ENCODE measurements around the gene RANBP6. TPM values are rescaled to one million over a fixed set of nuclear protein-coding genes. Genes with fewer than 3 reads are reported as not detected.

The RANBP6 gene
- total RNA-seq, 1 donor from 2014 or later = 19.1 TPM

- TF ChIP-seq, protein P1, sequence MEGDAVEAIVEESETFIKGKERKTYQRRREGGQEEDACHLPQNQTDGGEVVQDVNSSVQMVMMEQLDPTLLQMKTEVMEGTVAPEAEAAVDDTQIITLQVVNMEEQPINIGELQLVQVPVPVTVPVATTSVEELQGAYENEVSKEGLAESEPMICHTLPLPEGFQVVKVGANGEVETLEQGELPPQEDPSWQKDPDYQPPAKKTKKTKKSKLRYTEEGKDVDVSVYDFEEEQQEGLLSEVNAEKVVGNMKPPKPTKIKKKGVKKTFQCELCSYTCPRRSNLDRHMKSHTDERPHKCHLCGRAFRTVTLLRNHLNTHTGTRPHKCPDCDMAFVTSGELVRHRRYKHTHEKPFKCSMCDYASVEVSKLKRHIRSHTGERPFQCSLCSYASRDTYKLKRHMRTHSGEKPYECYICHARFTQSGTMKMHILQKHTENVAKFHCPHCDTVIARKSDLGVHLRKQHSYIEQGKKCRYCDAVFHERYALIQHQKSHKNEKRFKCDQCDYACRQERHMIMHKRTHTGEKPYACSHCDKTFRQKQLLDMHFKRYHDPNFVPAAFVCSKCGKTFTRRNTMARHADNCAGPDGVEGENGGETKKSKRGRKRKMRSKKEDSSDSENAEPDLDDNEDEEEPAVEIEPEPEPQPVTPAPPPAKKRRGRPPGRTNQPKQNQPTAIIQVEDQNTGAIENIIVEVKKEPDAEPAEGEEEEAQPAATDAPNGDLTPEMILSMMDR (IDR thresholded peaks at IDR 0.05; ENCODE audit: unreplicated experiment) = no peak
- Mint-ChIP-seq H3K4me3 (ENCODE audit: unreplicated experiment) (no peak overlapping the region), H3K36me3 (ENCODE audit: low read depth, unreplicated experiment) (no peaks in the 10 kb centered on the region), H3K4me1 (ENCODE audit: unreplicated experiment) (peaks cover 3% of the 10 kb centered on the region), H3K27me3 (ENCODE audit: unreplicated experiment) (no peaks in the 10 kb centered on the region), H3K9me3 (ENCODE audit: unreplicated experiment) (no peaks in the 10 kb centered on the region), H3K27ac (ENCODE audit: unreplicated experiment) (no peak overlapping the region)
- DNase-seq (ENCODE audit: low spot score) = no peak
Measured at GRCh38 chr9:6045364-6045763, 29.9 kb upstream of the RANBP6 start.

DNA sequence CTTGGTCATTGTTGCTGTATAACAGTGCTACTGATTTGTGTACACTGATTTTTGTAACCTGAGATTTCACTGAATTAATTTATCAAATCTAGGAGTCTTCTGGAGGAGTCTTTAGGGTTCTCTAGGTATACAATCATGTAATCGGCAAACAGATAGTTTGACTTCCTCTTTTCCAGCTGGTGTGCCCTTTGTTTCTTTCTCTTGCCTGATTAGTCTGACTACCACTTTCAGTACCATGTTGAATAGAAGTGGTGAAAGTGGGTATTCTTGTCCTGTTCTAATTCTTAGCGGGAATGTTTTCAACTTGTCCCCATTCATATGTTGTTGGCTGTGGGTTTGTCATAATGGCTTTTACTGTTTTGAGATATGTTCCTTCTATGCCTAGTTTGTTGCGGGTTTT, 24.7 kb upstream of the RANBP6 start:
- H3K27ac Mint-ChIP-seq (ENCODE audit: unreplicated experiment) = no peak overlapping the region
- H3K36me3 Mint-ChIP-seq (ENCODE audit: low read depth, unreplicated experiment) = no peaks in the 10 kb centered on the region
- peaks cover 2% of the 10 kb centered on the region for H3K27me3 Mint-ChIP-seq (ENCODE audit: unreplicated experiment)
- H3K4me1 Mint-ChIP-seq (ENCODE audit: unreplicated experiment) = peaks cover 3% of the 10 kb centered on the region
- DNase-seq (ENCODE audit: low spot score) = no peak
- TF ChIP-seq, protein P1 (IDR thresholded peaks at IDR 0.05; ENCODE audit: unreplicated experiment) = no peak
- no peak overlapping the region for H3K4me3 Mint-ChIP-seq (ENCODE audit: unreplicated experiment)
- no peaks in the 10 kb centered on the region for H3K9me3 Mint-ChIP-seq (ENCODE audit: unreplicated experiment)

DNA sequence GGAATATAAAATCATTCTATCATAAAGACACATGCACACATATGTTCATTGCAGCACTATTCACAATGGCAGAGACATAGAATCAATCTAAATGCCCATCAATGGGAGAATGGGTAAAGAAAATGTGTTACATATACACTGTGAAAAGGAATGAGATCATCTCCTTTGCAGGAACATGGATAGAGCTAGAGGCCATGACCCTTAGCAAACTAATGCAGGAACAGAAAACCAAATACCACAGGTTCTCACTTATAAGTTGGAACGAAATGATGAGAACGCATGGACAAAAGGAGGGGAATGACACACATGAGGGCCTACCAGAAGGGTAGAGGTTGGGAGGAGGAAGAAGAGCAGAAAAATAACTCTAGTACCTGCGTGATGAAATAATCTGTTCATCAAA, 21.0 kb upstream of the RANBP6 start:
- no peak overlapping the region for H3K4me3 Mint-ChIP-seq (ENCODE audit: unreplicated experiment)
- H3K36me3 Mint-ChIP-seq (ENCODE audit: low read depth, unreplicated experiment) = no peaks in the 10 kb centered on the region
- peaks cover 1% of the 10 kb centered on the region for H3K4me1 Mint-ChIP-seq (ENCODE audit: unreplicated experiment)
- no peak overlapping the region for H3K27ac Mint-ChIP-seq (ENCODE audit: unreplicated experiment)
- TF ChIP-seq, protein P1 (IDR thresholded peaks at IDR 0.05; ENCODE audit: unreplicated experiment) = no peak
- H3K9me3 Mint-ChIP-seq (ENCODE audit: unreplicated experiment) = no peaks in the 10 kb centered on the region
- DNase-seq (ENCODE audit: low spot score) = no peak
- H3K27me3 Mint-ChIP-seq (ENCODE audit: unreplicated experiment) = peaks cover 2% of the 10 kb centered on the region

GRCh38 chr9:6034954-6035353, 19.5 kb upstream of the RANBP6 start:
- Mint-ChIP-seq H3K9me3 (ENCODE audit: unreplicated experiment) (no peaks in the 10 kb centered on the region), H3K36me3 (ENCODE audit: low read depth, unreplicated experiment) (no peaks in the 10 kb centered on the region), H3K27ac (ENCODE audit: unreplicated experiment) (no peak overlapping the region), H3K4me1 (ENCODE audit: unreplicated experiment) (no peaks in the 10 kb centered on the region), H3K4me3 (ENCODE audit: unreplicated experiment) (no peak overlapping the region), H3K27me3 (ENCODE audit: unreplicated experiment) (peaks cover 2% of the 10 kb centered on the region)
- TF ChIP-seq, protein P1 (IDR thresholded peaks at IDR 0.05; ENCODE audit: unreplicated experiment) = no peak
- no peak for DNase-seq (ENCODE audit: low spot score)

DNA sequence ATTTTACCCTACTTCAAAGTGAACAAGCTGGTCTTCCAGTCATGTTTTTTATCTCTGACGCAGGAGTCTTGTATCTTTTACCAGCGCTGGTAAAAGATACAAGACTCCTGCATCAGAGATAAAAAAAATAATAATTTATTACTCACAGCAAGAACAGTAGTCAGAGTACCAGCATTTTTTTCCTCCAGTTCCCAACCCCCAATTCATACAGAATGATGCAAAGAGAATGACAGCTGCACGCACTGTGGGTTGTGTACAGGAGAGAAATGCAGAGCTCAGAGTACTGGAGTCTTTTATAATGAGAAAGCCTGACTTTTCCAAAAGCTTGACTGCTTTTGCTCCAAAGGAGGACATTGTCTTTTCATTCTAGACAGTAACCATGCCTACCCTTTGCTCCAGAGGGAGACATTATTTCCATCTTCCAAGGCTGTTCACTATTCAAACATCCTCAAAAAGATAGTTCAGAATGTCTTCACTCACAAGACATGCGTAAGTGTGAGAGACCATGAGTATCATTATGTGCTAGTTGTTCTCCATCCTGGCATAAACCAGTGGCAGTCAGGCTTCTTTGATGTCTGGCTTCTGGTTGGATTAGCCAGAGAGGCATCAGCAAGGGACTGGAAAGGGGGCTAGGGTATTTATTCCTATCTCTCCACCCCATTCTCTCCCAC, 14.3 kb upstream of the RANBP6 start:
- H3K4me1 Mint-ChIP-seq (ENCODE audit: unreplicated experiment) = no peaks in the 10 kb centered on the region
- no peaks in the 10 kb centered on the region for H3K27me3 Mint-ChIP-seq (ENCODE audit: unreplicated experiment)
- no peak overlapping the region for H3K27ac Mint-ChIP-seq (ENCODE audit: unreplicated experiment)
- DNase-seq (ENCODE audit: low spot score) = no peak
- H3K9me3 Mint-ChIP-seq (ENCODE audit: unreplicated experiment) = no peaks in the 10 kb centered on the region
- TF ChIP-seq, protein P1 (IDR thresholded peaks at IDR 0.05; ENCODE audit: unreplicated experiment) = no peak
- no peak overlapping the region for H3K4me3 Mint-ChIP-seq (ENCODE audit: unreplicated experiment)
- H3K36me3 Mint-ChIP-seq (ENCODE audit: low read depth, unreplicated experiment) = no peaks in the 10 kb centered on the region
